B cell (primary cell): ENCODE data around the gene MYL5.
"Not testable (repeated sequence)": the region's sequence is repeated elsewhere in the genome, so short reads cannot be mapped to it uniquely, and the experiment has no call there.

ENCODE experiments used
- EZH2 ChIP-seq: IDR thresholded peaks from 2 replicates; pipeline ENCODE4 v1.6.1; 2012; ENCODE audit warnings: borderline replicate concordance, low read depth, mild to moderate bottlenecking, moderate library complexity, low read length; ENCODE audit not compliant: insufficient read depth, poor library complexity, severe bottlenecking
- TF ChIP-seq, protein P1 (sequence below): fragments of 200-600 bp; IDR thresholded peaks from one replicate; pipeline ENCODE4 v1.8.0; 2022; ENCODE audit warnings: antibody characterized with exemption, mild to moderate bottlenecking

DNA sequence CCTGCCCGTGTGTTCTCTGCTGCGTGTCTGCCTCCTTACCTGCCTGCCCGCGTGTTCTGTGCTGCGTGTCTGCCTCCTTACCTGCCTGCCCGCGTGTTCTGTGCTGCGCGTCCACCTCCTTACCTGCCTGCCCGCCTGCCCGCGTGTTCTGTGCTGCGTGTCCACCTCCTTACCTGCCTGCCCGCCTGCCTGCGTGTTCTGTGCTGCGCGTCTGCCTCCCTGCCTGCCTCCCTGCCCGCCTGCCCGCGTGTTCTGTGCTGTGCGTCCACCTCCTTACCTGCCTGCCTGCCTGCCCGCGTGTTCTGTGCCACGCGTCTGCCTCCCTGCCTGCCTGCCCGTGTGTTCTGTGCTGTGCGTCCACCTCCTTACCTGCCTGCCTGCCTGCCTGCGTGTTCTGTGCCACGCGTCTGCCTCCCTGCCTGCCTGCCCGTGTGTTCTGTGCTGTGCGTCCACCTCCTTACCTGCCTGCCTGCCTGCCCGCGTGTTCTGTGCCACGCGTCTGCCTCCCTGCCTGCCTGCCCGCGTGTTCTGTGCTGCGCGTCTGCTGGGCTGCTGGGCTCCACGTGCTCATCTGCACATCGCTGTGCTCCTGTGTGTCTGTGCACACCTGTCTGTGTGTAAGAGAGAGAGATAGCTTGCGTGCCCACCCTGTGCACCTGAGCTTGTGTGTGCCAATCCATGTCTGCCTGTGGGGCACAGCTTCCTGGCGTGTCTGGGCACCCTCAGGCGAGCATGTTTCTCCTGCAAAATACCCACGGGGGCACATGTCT is 39.1 kb upstream of the MYL5 start:
- TF ChIP-seq, protein P1, sequence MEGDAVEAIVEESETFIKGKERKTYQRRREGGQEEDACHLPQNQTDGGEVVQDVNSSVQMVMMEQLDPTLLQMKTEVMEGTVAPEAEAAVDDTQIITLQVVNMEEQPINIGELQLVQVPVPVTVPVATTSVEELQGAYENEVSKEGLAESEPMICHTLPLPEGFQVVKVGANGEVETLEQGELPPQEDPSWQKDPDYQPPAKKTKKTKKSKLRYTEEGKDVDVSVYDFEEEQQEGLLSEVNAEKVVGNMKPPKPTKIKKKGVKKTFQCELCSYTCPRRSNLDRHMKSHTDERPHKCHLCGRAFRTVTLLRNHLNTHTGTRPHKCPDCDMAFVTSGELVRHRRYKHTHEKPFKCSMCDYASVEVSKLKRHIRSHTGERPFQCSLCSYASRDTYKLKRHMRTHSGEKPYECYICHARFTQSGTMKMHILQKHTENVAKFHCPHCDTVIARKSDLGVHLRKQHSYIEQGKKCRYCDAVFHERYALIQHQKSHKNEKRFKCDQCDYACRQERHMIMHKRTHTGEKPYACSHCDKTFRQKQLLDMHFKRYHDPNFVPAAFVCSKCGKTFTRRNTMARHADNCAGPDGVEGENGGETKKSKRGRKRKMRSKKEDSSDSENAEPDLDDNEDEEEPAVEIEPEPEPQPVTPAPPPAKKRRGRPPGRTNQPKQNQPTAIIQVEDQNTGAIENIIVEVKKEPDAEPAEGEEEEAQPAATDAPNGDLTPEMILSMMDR = not testable (repeated sequence)
- not testable (repeated sequence) for TF ChIP-seq EZH2
